ENCODE measurements around the gene MICA. TPM values are rescaled to one million over a fixed set of nuclear protein-coding genes. Genes with fewer than 3 reads are reported as not detected.

The MICA gene
- total RNA-seq, 2 donors from 2014 or later = 16.1 to 22.8 TPM

- TF ChIP-seq POLR2A (IDR thresholded peaks at IDR 0.05) = no peak
- Histone ChIP-seq H3K27ac (no peak overlapping the region), H3K9me3 (no peaks in the 10 kb centered on the region), H3K36me3 (peaks cover 0 to 10% of the 10 kb centered on the region in 2 donors), H3K27me3 (replicated peaks; ENCODE audit: insufficient read depth) (no peaks in the 10 kb centered on the region), H3K4me3 (no peak overlapping the region), H3K4me1 (replicated peaks) (no peaks in the 10 kb centered on the region)
- intact Hi-C loops (cut with DNase I) = no loop called here
- 87% methylated on average over 5 of the region's 5 CpGs for WGBS
- DNase-seq (ENCODE audit: low spot score) = no peak
Measured at GRCh38 chr6:31416394-31417014, 13.1 kb downstream of the MICA start.

- DNase-seq (ENCODE audit: low spot score) = no peak
- Histone ChIP-seq H3K9me3 (no peaks in the 10 kb centered on the region), H3K4me3 (no peak overlapping the region), H3K4me1 (replicated peaks) (no peaks in the 10 kb centered on the region), H3K27me3 (replicated peaks; ENCODE audit: insufficient read depth) (no peaks in the 10 kb centered on the region), H3K27ac (no peak overlapping the region), H3K36me3 (no peaks in the 10 kb centered on the region)
- intact Hi-C loops (cut with DNase I) = no loop called here
- WGBS = 93% methylated on average over 3 of the region's 3 CpGs
- TF ChIP-seq POLR2AphosphoS5 (IDR thresholded peaks at IDR 0.05) (no peak), POLR2A (IDR thresholded peaks at IDR 0.05) (no peak), CTCF (IDR thresholded peaks at IDR 0.05) (no peak)
Measured at GRCh38 chr6:31418251-31418650, 14.9 kb downstream of the MICA start.

- Histone ChIP-seq H3K4me3 (no peak overlapping the region), H3K9me3 (no peaks in the 10 kb centered on the region), H3K36me3 (no peaks in the 10 kb centered on the region), H3K4me1 (replicated peaks) (no peaks in the 10 kb centered on the region), H3K27me3 (replicated peaks; ENCODE audit: insufficient read depth) (no peaks in the 10 kb centered on the region), H3K27ac (no peak overlapping the region)
- no peak for TF ChIP-seq POLR2AphosphoS5 (IDR thresholded peaks at IDR 0.05)
- no peak for TF ChIP-seq CTCF (IDR thresholded peaks at IDR 0.05)
- TF ChIP-seq POLR2A (IDR thresholded peaks at IDR 0.05) = no peak
- no peak for DNase-seq (ENCODE audit: low spot score)
- 67% methylated on average over 2 of the region's 2 CpGs for WGBS
- intact Hi-C loops (cut with DNase I) = no loop called here
Measured at GRCh38 chr6:31419842-31420241, 16.4 kb downstream of the MICA start.

GRCh38 chr6:31420546-31420945 lies 17.2 kb downstream of the MICA start:
- no peak overlapping the region for H3K4me3 ChIP-seq
- no peak for DNase-seq (ENCODE audit: low spot score)
- WGBS = 89% methylated on average over 2 of the region's 2 CpGs
- no peak overlapping the region for H3K27ac ChIP-seq
- no peaks in the 10 kb centered on the region for H3K9me3 ChIP-seq
- intact Hi-C loops (cut with DNase I) = no loop called here
- H3K36me3 ChIP-seq = no peaks in the 10 kb centered on the region
- TF ChIP-seq POLR2AphosphoS5 (IDR thresholded peaks at IDR 0.05) (no peak), POLR2A (IDR thresholded peaks at IDR 0.05) (no peak)
- H3K27me3 ChIP-seq (replicated peaks; ENCODE audit: insufficient read depth) = no peaks in the 10 kb centered on the region
- no peaks in the 10 kb centered on the region for H3K4me1 ChIP-seq (replicated peaks)

- 86% methylated on average over 3 of the region's 3 CpGs for WGBS
- Histone ChIP-seq H3K27me3 (replicated peaks; ENCODE audit: insufficient read depth) (no peaks in the 10 kb centered on the region), H3K4me1 (replicated peaks) (no peaks in the 10 kb centered on the region), H3K36me3 (no peaks in the 10 kb centered on the region), H3K9me3 (no peaks in the 10 kb centered on the region), H3K27ac (no peak overlapping the region), H3K4me3 (no peak overlapping the region)
- DNase-seq (ENCODE audit: low spot score) = no peak
- intact Hi-C loops (cut with DNase I) = no loop called here
- TF ChIP-seq POLR2AphosphoS5 (IDR thresholded peaks at IDR 0.05) (no peak), POLR2A (IDR thresholded peaks at IDR 0.05) (no peak), CTCF (IDR thresholded peaks at IDR 0.05) (no peak)
Measured at GRCh38 chr6:31422587-31422986, 19.2 kb downstream of the MICA start.

GRCh38 chr6:31423550-31423949 lies 20.2 kb downstream of the MICA start:
- intact Hi-C loops (cut with DNase I) = no loop called here
- Histone ChIP-seq H3K4me3 (no peak overlapping the region), H3K36me3 (no peaks in the 10 kb centered on the region), H3K9me3 (no peaks in the 10 kb centered on the region), H3K4me1 (replicated peaks) (no peaks in the 10 kb centered on the region), H3K27me3 (replicated peaks; ENCODE audit: insufficient read depth) (no peaks in the 10 kb centered on the region), H3K27ac (no peak overlapping the region)
- DNase-seq (ENCODE audit: low spot score) = no peak
- TF ChIP-seq POLR2A (IDR thresholded peaks at IDR 0.05) (no peak), CTCF (IDR thresholded peaks at IDR 0.05) (no peak), POLR2AphosphoS5 (IDR thresholded peaks at IDR 0.05) (no peak)
- 30% methylated on average over 3 of the region's 3 CpGs for WGBS
